ENCODE results near the gene VAV3.
"Not testable (repeated sequence)": the region's sequence is repeated elsewhere in the genome, so short reads cannot be mapped to it uniquely, and the experiment has no call there.

VAV3 gene

DNA sequence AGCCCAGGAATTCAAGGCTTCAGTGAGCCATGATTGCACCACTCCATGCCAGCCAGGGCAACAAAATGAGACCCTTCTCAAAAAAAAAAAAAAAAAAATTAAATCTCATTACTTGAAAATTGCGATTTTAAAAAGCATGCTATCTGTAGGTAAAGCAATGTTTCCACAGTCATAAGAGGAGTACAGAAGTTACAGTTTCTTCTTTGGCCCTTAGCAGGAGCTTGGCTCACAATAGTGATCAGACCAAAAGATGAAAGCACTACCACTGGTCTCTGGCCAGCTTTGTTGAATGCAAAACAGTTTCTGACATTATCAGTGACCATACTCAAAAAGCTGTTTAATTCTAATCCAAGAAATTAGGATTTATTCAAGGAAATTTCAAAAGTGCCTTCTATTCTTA, 31.2 kb downstream of the VAV3 start:
- DNase-seq, result no peak

DNA sequence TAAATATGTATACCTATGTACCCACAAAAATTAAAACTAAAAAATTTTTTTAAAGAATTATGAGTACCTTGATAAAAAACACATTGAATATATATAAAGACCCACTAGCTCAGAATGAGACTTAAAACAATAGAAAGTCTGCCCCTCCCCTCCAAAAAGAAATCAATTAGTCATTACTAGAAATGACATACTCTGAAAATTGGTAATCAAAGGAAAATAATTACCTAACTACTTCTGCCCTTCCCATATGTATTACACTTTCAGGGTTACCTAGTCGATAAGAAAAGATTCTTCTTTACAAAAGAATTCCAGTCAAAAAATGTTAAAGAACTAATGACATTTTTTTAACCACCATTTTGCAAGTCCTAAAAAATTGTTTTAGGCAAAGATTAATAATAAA, 34.7 kb downstream of the VAV3 start:
- no peak for DNase-seq

DNA sequence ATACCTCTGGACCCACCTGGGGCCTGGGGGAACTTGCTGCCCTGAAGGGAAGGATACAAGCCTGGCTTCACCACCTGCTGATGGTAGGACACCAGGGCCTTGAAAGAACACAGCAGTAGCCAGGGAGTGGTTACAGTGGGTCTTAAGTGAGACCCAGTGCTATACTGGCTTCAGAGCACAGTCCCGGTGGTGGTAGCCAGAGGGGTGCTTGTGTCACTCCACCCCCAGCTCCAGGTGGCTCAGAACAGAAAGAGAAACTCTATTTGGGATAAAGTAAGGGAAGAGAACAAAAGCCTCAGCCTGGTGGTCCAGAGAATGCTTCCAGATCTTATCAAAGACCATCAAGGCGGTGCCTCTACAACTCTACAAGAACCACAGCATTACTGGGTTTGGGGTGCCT, 37.2 kb downstream of the VAV3 start:
- no peak for DNase-seq

- DNase-seq, result no peak
Observed at GRCh38 chr1:107926436-107927080, 38.4 kb downstream of the VAV3 start.

DNA sequence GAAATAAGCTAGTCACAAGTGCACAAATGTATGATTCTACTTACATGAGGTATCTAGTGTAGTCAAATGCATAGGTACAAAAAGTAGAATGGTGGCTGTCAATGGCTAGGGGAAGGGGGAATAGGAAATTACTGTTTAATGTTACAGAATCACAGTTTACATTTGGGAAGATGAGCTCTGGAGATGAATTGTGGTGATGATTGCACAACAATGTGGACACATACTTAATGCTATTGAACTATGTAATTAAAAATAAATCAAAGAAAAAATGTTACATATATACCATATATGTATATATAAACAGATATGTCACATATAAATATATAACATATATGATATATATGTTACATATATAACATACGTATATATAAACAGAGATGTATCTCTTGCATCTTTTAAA, 39.4 kb downstream of the VAV3 start:
- DNase-seq, result no peak

DNA sequence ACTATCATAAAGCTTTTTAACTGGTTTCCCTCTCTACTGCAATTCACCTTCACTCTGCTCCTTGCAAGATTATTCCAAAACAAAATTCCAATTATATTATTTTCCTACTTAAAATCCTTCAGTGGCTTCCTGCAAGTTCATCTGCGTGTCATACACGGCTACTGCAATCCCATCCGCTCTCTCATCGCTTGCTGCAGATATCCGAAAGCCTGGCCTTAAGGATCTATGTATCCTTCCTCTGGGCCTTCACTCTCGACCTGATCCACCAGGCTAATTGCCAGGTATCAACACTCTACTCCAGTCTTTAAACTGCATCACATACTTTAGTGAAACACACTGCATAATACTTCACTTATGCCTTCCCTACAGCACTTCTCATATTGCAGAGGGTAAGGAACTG, 44.0 kb downstream of the VAV3 start:
- no peak for DNase-seq

DNA sequence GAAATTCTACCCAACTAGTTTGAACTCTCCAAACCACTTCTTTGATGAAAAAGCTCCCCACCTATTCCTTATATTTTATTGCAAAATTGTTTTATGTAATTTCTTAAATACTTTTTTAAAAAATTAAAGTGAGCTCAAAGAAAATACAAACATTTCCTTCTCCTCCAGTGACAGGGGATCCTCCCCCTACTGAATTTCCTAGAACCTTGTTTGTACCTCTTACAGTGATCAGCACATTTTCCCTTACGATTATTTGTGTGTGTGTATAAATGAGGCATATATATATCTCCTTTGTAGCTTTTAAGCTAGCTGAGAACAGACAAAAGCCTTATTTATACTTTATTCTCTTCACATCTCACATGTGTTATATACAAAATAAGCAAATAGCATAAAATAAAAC, 44.4 kb downstream of the VAV3 start:
- no peak for DNase-seq

- no peak for DNase-seq
Observed at GRCh38 chr1:107919953-107920352, 45.0 kb downstream of the VAV3 start.

- DNase-seq, result no peak
Observed at GRCh38 chr1:107914119-107914765, 50.7 kb downstream of the VAV3 start.

DNA sequence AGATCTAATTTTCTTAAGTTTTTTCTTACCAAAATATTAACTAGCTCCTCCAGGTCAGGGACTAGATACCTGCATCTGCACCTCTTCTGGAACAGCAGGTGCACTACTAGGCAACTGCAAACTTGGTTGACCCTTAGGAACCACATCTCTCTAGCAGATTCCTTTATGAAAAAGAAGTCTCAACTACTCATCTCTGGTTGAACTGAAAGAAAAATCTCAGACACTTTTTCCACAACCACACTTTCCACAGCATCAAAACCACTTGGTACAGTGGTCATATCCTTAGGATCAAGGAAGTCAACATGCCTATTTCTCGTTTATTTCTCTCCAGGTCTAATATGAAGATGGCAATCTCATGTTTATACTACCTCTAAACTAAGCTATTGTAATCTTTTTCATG, 52.3 kb downstream of the VAV3 start:
- DNase-seq, result no peak

DNA sequence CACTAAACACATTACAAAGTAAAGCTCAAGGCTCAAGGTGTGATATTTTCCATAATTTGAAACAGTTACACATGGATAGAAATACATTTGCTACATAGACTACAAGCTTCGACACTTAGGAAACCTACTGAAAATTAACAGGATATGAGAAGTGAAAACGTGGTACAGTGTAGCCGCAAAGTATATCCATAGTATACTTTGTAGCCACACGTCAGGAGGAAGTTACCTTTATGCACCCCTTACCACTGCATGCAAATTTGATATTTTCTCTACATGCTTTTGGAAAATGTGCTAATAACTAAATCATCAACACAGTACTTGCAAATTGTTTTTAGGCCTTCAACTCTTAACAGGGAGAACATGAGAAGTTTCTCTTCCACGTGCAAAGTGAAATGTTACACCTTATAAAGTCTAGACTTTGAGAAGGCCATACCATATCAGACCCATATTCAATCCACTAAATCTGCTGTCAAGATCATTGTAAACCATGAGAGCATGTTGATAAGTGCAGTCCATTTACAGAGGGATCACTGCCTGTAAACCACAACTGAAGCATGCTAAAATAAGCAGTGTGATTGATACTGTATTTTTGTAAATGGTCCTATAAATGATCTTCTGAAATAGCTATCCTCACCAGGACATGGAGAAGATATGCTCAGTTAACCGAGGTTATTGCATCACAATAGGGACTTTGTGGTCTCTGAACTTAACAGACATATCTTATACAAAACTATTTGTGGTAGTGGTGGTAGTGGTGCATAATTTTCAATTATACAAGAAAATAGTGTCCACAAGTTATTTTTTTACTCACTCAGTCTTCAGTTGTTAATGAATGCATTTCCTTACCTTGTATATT, 64.7 kb downstream of the VAV3 start:
- DNase-seq, result no peak

DNA sequence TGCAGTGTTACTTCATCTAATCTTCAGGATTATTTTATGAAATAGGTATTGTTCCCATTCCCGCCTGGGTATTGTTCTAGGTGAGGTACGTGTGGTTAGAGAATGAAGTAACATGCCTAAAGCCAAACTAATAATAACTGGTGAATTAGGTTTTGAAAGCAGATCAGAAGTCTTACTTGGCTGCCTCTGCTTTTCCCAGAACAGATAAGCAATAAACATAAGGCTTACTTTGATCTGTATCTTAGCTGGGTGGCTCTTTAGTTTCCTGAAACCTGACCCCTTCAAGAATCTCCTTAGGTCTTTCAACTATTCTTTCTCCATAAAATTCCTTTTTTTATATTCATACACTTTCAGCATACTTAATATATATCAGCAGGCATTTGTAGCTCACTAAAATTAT, 65.3 kb downstream of the VAV3 start:
- no peak for DNase-seq

DNA sequence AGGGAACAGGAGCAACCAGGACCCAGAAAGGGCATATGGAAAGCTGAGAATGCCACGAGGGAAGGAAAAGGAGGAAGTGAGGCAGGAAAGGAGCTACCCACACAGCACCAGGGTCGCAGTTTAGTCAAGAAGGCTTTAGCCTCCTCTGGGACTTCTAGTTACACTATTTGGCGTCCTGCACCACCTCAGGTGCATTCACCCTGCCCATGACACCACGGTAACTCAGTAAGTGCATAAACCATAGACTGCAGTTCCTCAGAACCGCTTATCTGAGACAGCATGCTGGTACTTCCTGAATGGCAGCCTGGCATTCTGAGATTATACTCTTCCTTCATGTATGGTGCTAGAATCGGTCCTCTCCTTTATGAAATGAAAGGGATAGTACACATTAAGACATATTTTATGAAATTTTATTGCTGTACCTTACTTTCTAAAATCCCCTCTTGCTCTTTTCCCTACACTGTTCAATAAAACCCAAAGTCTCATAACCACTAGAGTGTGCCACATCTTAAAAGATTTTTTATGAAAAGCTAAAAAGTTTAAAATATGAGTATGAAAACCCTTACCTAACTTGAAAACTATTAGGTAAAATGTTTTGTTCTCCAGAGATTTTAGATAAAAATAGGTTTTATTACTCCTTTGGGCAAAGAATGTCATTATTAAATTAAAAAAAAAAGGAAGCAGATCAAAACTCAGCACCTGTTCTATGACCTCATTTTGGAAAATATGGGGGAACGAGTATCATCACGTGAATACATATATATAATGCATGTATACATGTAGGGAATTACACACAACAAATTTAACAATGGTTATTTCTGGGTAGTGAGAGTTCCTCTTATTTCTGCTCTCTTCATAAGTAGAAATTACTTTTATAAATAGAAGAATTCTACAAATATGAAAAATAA, 67.3 kb downstream of the VAV3 start:
- no peak for DNase-seq

DNA sequence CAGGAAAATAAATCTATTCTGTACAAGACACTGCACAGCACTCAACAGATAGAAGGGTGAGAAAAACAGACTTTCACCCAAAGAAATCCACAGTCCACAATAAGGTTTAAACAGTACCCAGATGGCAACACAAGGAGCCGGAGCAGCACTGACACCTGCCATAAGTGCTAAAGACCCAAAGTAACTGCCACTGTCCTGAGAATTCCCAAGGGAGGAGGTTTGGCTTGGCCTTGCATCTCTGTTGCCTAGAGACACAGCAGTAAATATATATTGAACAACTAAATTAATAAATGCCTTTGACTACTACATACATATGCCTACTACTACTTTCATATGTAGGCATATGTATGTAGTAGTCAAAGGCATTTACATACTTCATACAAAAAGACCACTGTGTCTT, 68.0 kb downstream of the VAV3 start:
- no peak for DNase-seq

GRCh38 chr1:107896401-107896800, 68.6 kb downstream of the VAV3 start:
- DNase-seq, result no peak

- DNase-seq, result no peak
Observed at GRCh38 chr1:107895403-107896191, 69.4 kb downstream of the VAV3 start.

- DNase-seq, result no peak
Observed at GRCh38 chr1:107894605-107895004, 70.4 kb downstream of the VAV3 start.

DNA sequence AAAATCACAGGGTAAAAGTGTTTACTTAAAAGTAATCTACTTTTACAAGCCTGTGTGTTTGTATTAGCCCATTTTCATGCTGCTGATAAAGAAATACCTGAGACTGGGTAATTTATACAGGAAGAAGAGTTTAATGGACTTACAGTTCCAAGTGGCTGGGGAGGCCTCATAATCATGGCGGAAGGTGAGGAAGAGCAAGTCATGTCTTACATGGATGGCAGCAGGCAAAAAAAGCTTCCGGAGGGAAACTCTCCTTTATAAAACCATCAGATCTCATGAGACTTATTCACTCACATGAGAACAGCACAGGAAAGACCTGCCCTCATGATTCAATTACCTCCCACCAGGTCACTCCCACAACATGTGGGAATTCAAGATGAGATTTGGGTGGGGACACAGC, 71.6 kb downstream of the VAV3 start:
- not testable (repeated sequence) for DNase-seq

- DNase-seq, result no peak
Observed at GRCh38 chr1:107889524-107889923, 75.5 kb downstream of the VAV3 start.

DNA sequence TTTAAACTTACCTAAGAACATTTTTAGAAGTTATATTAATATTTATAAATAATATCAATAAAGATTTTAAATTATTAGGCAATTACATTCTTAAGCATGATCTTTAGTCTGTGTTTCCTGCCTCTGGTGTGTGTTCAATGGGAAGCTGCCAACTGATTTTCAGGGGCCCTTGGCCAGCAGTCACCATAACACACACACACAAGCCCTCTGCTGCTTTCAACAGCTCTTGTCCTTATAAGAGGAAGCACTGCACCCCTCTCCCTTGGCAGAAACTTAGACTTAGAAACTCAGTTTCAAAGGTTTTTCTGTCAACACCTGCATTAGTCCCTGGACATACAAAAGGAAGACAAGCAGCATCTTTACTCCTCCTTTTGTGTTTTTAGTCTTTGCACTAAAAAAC, 81.4 kb downstream of the VAV3 start:
- no peak for DNase-seq

DNA sequence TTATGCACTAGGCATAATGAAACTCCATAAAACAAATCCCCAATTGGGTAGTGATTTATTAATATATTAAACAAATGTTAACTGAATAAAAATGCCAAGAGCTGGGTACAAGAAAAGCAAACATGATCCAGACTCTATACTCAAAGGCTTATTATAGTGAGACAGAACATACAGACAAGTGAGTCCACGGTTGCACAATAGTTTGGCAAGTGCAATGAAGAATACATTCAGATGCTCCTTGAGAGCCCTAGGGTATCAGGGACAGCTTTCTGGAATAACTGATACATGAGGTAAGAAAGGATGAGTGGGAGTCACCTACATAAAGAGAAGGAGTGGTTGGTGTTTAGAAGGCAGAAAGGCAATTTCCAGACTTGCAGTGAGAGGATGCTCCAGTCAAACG, 85.1 kb downstream of the VAV3 start:
- no peak for DNase-seq

DNA sequence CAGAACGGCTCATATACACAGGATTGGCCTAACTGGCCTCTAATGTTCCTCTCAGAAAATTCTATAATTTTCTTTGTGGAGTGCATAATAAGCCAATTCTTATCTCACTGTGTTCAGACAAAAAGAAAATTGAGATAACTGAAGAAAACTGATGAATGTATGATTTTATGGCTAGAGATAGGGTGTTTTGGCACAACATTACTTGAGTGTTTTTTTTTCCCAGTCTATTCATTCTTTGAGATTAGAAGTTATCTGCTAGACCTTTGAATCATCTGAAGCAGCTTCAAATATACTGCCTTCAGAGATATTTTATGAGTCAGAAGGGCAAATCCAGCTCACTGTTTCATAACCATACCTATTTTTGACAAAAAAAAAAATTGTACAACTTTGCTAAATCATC, 85.6 kb downstream of the VAV3 start:
- no peak for DNase-seq

Data from activated naive CD4-positive, alpha-beta T cell treated with Interleukin-2 at 50 U/mL for 16 hours (primary cell).